Fibroblast of the aortic adventitia (primary cell): ENCODE data around the gene FOLR2. TPM values are rescaled to one million over a fixed set of nuclear protein-coding genes. Genes with fewer than 3 reads are reported as not detected.

Experiments used
- DNase-seq: peaks from one replicate; pipeline ENCODE4 v3.0.0-alpha.2; 2010; ENCODE audit warnings: low read depth
- H3K4me3 ChIP-seq: 2 replicates; pipeline ENCODE4 v1.5.1; 2011; ENCODE audit warnings: low read depth, mild to moderate bottlenecking, control low read depth, low read length, moderate library complexity
- CTCF ChIP-seq: IDR thresholded peaks from 2 replicates; pipeline ENCODE4 v1.5.1; 2011; ENCODE audit warnings: mild to moderate bottlenecking, low read length, control low read depth, inconsistent platforms; ENCODE audit not compliant: insufficient read depth
- total RNA-seq: library from RNA; depleted of rRNA; stranded (reverse); fragments of >200 nt; gene quantifications from 2 replicates; pipeline ENCODE4 v1.2.3, GENCODE V29; 2012; ENCODE audit warnings: low replicate concordance

FOLR2 gene
- total RNA-seq, 1 donor: not detected

DNA sequence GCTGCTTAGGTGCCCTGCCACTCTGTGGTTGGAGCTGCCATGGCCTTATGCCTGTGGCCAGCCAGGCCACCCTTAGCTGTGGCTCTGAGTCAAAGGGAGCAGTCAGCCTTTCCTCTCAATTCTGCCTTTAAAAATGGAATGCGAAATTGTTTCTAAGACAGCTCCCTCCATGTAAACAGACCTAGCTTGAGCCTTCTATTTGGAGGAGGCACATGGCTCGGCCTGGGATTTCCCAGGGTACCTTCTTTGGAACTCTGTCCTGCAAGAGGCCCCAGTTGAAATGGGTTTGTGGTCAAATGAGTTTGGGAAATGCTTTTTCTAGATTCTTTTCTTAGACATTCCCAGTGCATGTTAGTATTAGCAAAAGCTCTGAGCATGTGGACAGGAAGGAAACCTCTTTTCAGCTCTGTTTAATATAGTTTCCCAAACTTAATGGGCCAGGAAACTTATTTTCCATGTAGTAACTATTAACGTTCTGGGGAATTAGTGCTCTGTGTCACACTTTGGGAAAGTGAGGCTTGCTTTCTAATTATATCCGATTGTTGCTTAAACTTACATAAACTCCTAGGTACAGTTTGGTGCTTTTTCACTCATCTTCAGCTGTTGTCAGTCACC is 19.6 kb downstream of the FOLR2 start:
- no peak overlapping the region for H3K4me3 ChIP-seq
- no peak for TF ChIP-seq CTCF
- DNase-seq: no peak

GRCh38 chr11:72236774-72237111 is 20.1 kb downstream of the FOLR2 start:
- TF ChIP-seq CTCF: no peak
- DNase-seq: no peak
- no peak overlapping the region for H3K4me3 ChIP-seq

DNA sequence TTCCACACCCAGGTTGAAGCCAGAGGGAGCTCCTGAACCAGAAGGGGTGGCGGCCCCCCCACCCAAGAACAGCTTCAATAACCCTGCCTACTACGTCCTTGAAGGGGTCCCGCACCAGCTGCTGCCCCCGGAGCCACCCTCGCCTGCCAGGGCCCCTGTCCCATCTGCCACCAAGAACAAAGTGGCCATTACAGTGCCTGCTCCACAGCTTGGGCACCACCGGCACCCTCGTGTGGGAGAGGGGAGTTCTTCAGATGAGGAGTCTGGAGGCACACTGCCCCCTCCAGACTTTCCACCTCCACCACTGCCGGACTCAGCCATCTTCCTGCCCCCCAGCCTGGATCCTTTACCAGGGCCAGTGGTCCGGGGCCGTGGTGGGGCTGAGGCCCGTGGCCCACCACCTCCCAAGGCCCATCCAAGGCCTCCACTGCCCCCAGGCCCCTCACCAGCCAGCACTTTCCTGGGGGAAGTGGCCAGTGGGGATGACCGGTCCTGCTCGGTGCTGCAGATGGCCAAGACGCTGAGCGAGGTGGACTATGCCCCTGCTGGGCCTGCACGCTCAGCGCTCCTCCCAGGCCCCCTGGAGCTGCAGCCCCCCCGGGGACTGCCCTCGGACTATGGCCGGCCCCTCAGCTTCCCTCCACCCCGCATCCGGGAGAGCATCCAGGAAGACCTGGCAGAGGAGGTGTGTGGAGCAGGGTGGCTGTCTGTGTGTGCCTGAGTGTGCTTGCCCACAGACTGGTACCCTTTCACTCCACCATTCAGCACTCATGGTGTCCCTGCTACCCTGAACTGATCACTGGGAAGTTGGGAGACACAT is 20.7 kb downstream of the FOLR2 start:
- no peak for TF ChIP-seq CTCF
- H3K4me3 ChIP-seq: no peak overlapping the region
- no peak for DNase-seq

DNA sequence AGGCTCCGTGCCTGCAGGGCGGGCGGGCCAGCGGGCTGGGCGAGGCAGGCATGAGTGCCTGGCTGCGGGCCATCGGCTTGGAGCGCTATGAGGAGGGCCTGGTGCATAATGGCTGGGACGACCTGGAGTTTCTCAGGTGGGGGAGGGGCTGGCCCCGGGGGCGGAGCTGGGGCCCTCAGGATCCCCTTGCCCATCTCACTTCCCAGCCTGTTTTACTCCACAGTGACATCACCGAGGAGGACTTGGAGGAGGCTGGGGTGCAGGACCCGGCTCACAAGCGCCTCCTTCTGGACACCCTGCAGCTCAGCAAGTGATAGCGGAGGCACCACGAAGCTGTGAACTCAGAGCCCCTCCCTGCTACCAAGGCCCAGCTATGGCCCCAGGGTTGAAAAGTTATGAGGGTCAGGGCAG is 21.5 kb downstream of the FOLR2 start:
- DNase-seq: peak; percentile 46
- TF ChIP-seq CTCF: peak; percentile 68
- no peak overlapping the region for H3K4me3 ChIP-seq

GRCh38 chr11:72238492-72239312 is 22.1 kb downstream of the FOLR2 start:
- H3K4me3 ChIP-seq: no peak overlapping the region
- DNase-seq: no peak
- no peak for TF ChIP-seq CTCF

DNA sequence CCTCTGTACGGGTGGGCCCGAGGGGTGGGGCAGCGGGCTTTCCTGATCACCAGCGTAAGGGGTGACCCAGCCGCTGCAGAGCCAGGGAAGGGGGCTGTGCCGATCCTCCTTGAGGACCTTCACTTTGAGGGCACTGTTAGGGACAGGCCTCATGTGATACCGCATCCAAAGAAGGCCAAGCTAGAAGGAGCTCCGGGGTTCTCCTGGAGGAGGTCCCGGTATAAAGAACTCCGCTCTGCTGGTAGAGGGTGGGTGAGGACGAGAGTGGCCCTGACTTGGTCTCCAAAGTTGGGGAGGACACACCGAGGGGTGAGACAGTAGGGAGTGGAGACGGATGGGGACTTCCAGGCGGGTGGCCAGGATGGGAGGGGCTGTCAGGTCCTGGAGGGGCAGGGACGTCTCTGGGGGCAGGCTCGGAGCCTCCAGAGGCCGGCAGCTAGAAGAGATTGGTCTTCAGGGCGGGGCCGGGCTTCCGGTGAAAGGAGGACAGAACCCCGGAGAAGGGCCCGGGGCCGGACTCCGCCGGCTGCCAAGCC is 22.8 kb downstream of the FOLR2 start:
- no peak for TF ChIP-seq CTCF
- DNase-seq: peak; percentile 44
- H3K4me3 ChIP-seq: peak overlapping the region; percentile 41
